SK-N-SH (cell line): ENCODE measurements around the gene PBX4. TPM values are rescaled to one million over a fixed set of nuclear protein-coding genes. Genes with fewer than 3 reads are reported as not detected.

Source experiments
- CTCF ChIA-PET: fragments of 300-600, 350-600 bp; formaldehyde crosslinking; extraction: SDS; loops from one replicate; lab custom pipeline; 2021; lab: Yijun Ruan, JAX
- POLR2A ChIA-PET: fragments of 350-600 bp; sonication (Branson Sonifier 250); formaldehyde crosslinking; extraction: SDS; loops from one replicate; lab custom pipeline; 2020; ENCODE audit warnings: antibody characterized with exemption, inconsistent platforms; lab: Yijun Ruan, JAX
- DNase-seq: peaks from one replicate; pipeline ENCODE4 v3.0.0; 2012
- H2AFZ ChIP-seq: fragments of 200-600 bp; sonication (generic); 2 replicates; pipeline ENCODE4 v1.8.1; 2016; ENCODE audit warnings: antibody characterized with exemption, mild to moderate bottlenecking, low read depth
- H3F3A ChIP-seq: fragments of 200-600 bp; sonication (generic); replicated peaks from 2 replicates; pipeline ENCODE3; 2016; ENCODE audit warnings: antibody characterized with exemption, mild to moderate bottlenecking; ENCODE audit not compliant: insufficient read depth
- H3K27ac ChIP-seq, 2 experiments: fragments of 200-500 bp in 1 of 2; fragments of 200-600 bp in 1 of 2; sonication (Bioruptor generic) in 1 of 2; sonication (generic), shearing (Covaris generic) in 1 of 2; 2 replicates each; pipeline versions ENCODE4 v1.5.1 to v1.6.1; 2014 to 2016; ENCODE audit warnings: low read depth in 2 of 2, inconsistent platforms in 1 of 2, low read length in 1 of 2, mild to moderate bottlenecking in 1 of 2, mixed read lengths in 1 of 2
- H3K27me3 ChIP-seq: fragments of 200-600 bp; sonication (generic), shearing (Covaris generic); 2 replicates; pipeline ENCODE4 v1.6.1; 2016; ENCODE audit warnings: mixed run types; ENCODE audit not compliant: insufficient read depth
- H3K36me3 ChIP-seq, 2 experiments: fragments of 200-500 bp in 1 of 2; fragments of 200-600 bp in 1 of 2; sonication (Bioruptor generic) in 1 of 2; sonication (generic) in 1 of 2; replicated peaks in 1 of 2; 2 replicates each; pipeline versions ENCODE3 to v1.5.1; 2014 to 2016; ENCODE audit warnings: low read length in 1 of 2, mild to moderate bottlenecking in 1 of 2; ENCODE audit not compliant: insufficient read depth in 2 of 2, control insufficient read depth in 1 of 2
- H3K4me1 ChIP-seq, 2 experiments: fragments of 200-500 bp in 1 of 2; fragments of 200-600 bp in 1 of 2; sonication (Bioruptor generic) in 1 of 2; sonication (generic), shearing (Covaris generic) in 1 of 2; 2 replicates each; pipeline versions ENCODE4 v1.5.1 to v1.6.1; 2014 to 2016; ENCODE audit warnings: low read depth in 1 of 2, low read length in 1 of 2, mixed run types in 1 of 2; ENCODE audit not compliant: insufficient read depth in 2 of 2, control insufficient read depth in 1 of 2
- H3K4me2 ChIP-seq: fragments of 200-600 bp; sonication (generic), shearing (Covaris generic); 2 replicates; pipeline ENCODE4 v1.6.1; 2017; ENCODE audit warnings: mixed run types
- H3K4me3 ChIP-seq, 2 experiments: fragments of 200-500 bp in 1 of 2; fragments of 200-600 bp in 1 of 2; sonication (Bioruptor generic) in 1 of 2; sonication (generic), shearing (Covaris generic) in 1 of 2; 2 replicates each; pipeline versions ENCODE4 v1.5.1 to v1.8.1; 2014 to 2016; ENCODE audit warnings: low read depth in 2 of 2, inconsistent platforms in 1 of 2, low read length in 1 of 2, mild to moderate bottlenecking in 1 of 2, mixed read lengths in 1 of 2, moderate library complexity in 1 of 2
- H3K79me2 ChIP-seq: fragments of 200-600 bp; sonication (generic); 2 replicates; pipeline ENCODE4 v1.8.1; 2017; ENCODE audit warnings: mild to moderate bottlenecking; ENCODE audit not compliant: insufficient read depth
- H3K9ac ChIP-seq: fragments of 200-600 bp; sonication (generic); 2 replicates; pipeline ENCODE4 v1.6.1; 2017; ENCODE audit warnings: mixed run types
- H3K9me2 ChIP-seq: fragments of 200-600 bp; sonication (generic); 2 replicates; pipeline ENCODE4 v1.6.1; 2017; ENCODE audit warnings: mixed run types
- H3K9me3 ChIP-seq: fragments of 200-600 bp; sonication (generic); 2 replicates; pipeline ENCODE4 v1.6.1; 2017; ENCODE audit warnings: mixed run types, mild to moderate bottlenecking, moderate library complexity
- H4K20me1 ChIP-seq: fragments of 200-600 bp; sonication (generic); 2 replicates; pipeline ENCODE4 v1.6.1; 2017; ENCODE audit warnings: mild to moderate bottlenecking, mixed run types; ENCODE audit not compliant: insufficient read depth
- EP300 ChIP-seq, 2 experiments: IDR thresholded peaks; 2 replicates each; pipeline versions ENCODE4 v1.4.0 to v1.6.1; 2012; ENCODE audit warnings: borderline replicate concordance in 1 of 2, low read depth in 1 of 2, low read length in 1 of 2
- EZH2phosphoT487 ChIP-seq: fragments of 200-600 bp; sonication (generic); IDR thresholded peaks from 2 replicates; pipeline ENCODE4 v1.6.1; 2017; ENCODE audit warnings: low read depth, mixed run types, mild to moderate bottlenecking, antibody characterized with exemption, moderate library complexity, borderline replicate concordance
- FOSL2 ChIP-seq: IDR thresholded peaks from 2 replicates; pipeline ENCODE4 v1.4.0; 2012; ENCODE audit warnings: low read depth, mild to moderate bottlenecking, moderate library complexity, borderline replicate concordance
- FOXM1 ChIP-seq: IDR thresholded peaks from 2 replicates; pipeline ENCODE4 v1.4.0; 2012; ENCODE audit warnings: low read depth, mild to moderate bottlenecking
- JUND ChIP-seq: IDR thresholded peaks from 2 replicates; pipeline ENCODE4 v1.4.0; 2012
- NFIC ChIP-seq: IDR thresholded peaks from 2 replicates; pipeline ENCODE4 v1.4.0; 2012; ENCODE audit warnings: borderline replicate concordance
- PBX3 ChIP-seq: IDR thresholded peaks from 2 replicates; pipeline ENCODE4; 2012
- REST ChIP-seq: IDR thresholded peaks from 2 replicates; pipeline ENCODE4 v1.6.1; 2012; ENCODE audit warnings: mild to moderate bottlenecking, low read depth, low read length, moderate library complexity
- SIN3A ChIP-seq: IDR thresholded peaks from 2 replicates; pipeline ENCODE4 v1.6.1; 2012; ENCODE audit warnings: low read depth, mild to moderate bottlenecking, low read length, moderate library complexity, borderline replicate concordance
- TAF1 ChIP-seq: IDR thresholded peaks from 2 replicates; pipeline ENCODE4 v1.6.1; 2012; ENCODE audit warnings: low read depth, mild to moderate bottlenecking, low read length, moderate library complexity, borderline replicate concordance
- TCF12 ChIP-seq: IDR thresholded peaks from 2 replicates; pipeline ENCODE4 v1.4.0; 2012
- USF2 ChIP-seq: fragments of 150-350 bp; IDR thresholded peaks from 2 replicates; pipeline ENCODE4 v1.6.1; 2017; ENCODE audit warnings: antibody characterized with exemption, low read length, low read depth, borderline replicate concordance
- YY1 ChIP-seq: IDR thresholded peaks from 2 replicates; pipeline ENCODE4 v1.4.0; 2012; ENCODE audit warnings: low read depth, mild to moderate bottlenecking
- WGBS: methylation state at CpG from one replicate; pipeline ENCODE4 v1.1.6; 2017; ENCODE audit warnings: low lambda C conversion rate; 5-methylcytosine and 5-hydroxymethylcytosine counted together
- polyA plus RNA-seq, 3 experiments: library from polyadenylated mRNA; depleted of rRNA; stranded (reverse); fragments of >200 nt; gene quantifications; 2 replicates each; pipeline ENCODE4 v1.2.3, GENCODE V29; 2012

Gene PBX4
- polyA plus RNA-seq, 1 of the 3 experiments (the other 2 are of a cell fraction), result 6.4 TPM

GRCh38 chr19:19591133-19591825, 27.2 kb downstream of the PBX4 start:
- ChIA-PET CTCF (interaction anchor here (1.0 to 1.8 kb wide), 4 partner anchors 37 to 59 kb away, joined by 3 to 9 read pairs (median 6); partner anchors contain the start of gene GMIP), POLR2A (no interaction called here)
- Histone ChIP-seq H3K79me2 (no peaks in the 10 kb centered on the region), H3K9me3 (no peaks in the 10 kb centered on the region), H3K27me3 (no peaks in the 10 kb centered on the region), H3K4me3 (no peak overlapping the region), H3K9me2 (no peaks in the 10 kb centered on the region), H3K27ac (peak overlapping the region; percentile 18 to 77; a peak in 3 of 4 replicates), H3K4me1 (peaks cover 14 to 18% of the 10 kb centered on the region in 2 experiments; a peak in 3 of 4 replicates), H3K36me3 (no peaks in the 10 kb centered on the region), H3K9ac (0 out of 2 replicates have a peak overlapping the region, but pooled peaks have one; percentile 28), H2AFZ (peak overlapping the region; percentile 31; the same call in 1 of the 2 replicates), H3K4me2 (peak overlapping the region; percentile 68), H3F3A (peaks cover 13% of the 10 kb centered on the region), H4K20me1 (no peaks in the 10 kb centered on the region)
- WGBS, result 40% methylated on average over 9 of the region's 13 CpGs
- TF ChIP-seq YY1, result no peak
- TF ChIP-seq REST, result no peak
- peak; percentile 29 for TF ChIP-seq JUND
- TF ChIP-seq FOSL2, result peak; percentile 65
- peak; percentile 47; the same call in 1 of the 2 replicates for TF ChIP-seq PBX3
- peak; percentile 29; the same call in 1 of the 2 replicates for TF ChIP-seq NFIC
- no peak for TF ChIP-seq EZH2phosphoT487
- peak; percentile 38; the same call in 1 of the 2 replicates for TF ChIP-seq TCF12
- TF ChIP-seq TAF1, result no peak
- DNase-seq, result no peak

- Histone ChIP-seq H3K9me3 (no peaks in the 10 kb centered on the region), H3K9me2 (no peaks in the 10 kb centered on the region), H3K9ac (no peak overlapping the region), H3K36me3 (no peaks in the 10 kb centered on the region), H3K27me3 (no peaks in the 10 kb centered on the region), H3K4me2 (no peak overlapping the region), H3K4me3 (no peak overlapping the region), H3K79me2 (no peaks in the 10 kb centered on the region), H2AFZ (no peak overlapping the region), H3F3A (peaks cover 13% of the 10 kb centered on the region), H3K4me1 (peaks cover 9 to 14% of the 10 kb centered on the region in 2 experiments; a peak in 3 of 4 replicates), H4K20me1 (no peaks in the 10 kb centered on the region), H3K27ac (no peak overlapping the region)
- ChIA-PET CTCF (interaction anchor here (1.3 to 1.5 kb wide), 2 partner anchors 10 to 55 kb away, joined by 3 read pairs; partner anchors contain the start of gene GMIP), POLR2A (no interaction called here)
- DNase-seq, result no peak
- TF ChIP-seq SIN3A (no peak), EZH2phosphoT487 (no peak), FOXM1 (no peak), USF2 (no peak), EP300 (IDR thresholded peaks at IDR 0.05; ENCODE audit: borderline replicate concordance in 1 of 2, low read depth in 1 of 2, low read length in 1 of 2) (no peak)
- WGBS, result 75% methylated on average over 1 of the region's 2 CpGs
Measured at GRCh38 chr19:19588546-19588945, 29.9 kb downstream of the PBX4 start.
